ENCODE data around the gene BCAR1.
"Not testable (repeated sequence)": the region's sequence is repeated elsewhere in the genome, so short reads cannot be mapped to it uniquely, and the experiment has no call there.

BCAR1 gene

DNA sequence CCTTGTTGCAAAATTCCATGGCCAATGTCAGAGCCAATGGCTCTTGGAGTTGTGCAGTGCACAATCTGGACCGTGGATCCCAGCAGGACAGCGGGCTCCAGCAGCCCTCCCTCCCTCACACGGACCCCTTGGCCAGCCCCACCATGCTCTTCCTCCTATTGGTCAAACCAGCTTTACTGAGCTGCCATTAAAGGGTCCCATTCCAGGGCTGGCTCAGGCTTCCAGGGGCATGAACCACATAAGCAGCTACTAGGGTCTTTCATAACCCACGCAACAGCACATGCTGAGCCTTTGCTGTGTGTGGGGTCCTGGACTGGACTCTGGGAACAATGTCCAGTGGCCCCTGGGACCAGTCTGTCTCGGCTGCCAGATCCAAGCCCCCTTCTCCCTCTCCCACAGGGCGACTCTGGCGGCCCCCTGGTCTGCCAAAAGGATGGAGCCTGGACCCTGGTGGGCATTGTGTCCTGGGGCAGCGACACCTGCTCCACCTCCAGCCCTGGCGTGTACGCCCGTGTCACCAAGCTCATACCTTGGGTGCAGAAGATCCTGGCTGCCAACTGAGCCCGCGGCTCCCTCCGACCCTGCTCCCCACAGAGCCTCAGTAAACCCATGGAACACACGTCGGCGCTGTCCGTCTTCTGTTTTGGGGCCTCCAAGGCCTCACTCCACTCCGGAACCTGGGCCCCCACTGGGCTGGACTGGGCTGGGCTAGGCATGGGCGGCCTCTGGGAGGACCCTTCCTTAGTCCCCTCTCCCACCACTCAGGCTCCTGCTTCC is 26.9 kb downstream of the BCAR1 start:
- no peak for DNase-seq (ENCODE audit: low read depth)

DNA sequence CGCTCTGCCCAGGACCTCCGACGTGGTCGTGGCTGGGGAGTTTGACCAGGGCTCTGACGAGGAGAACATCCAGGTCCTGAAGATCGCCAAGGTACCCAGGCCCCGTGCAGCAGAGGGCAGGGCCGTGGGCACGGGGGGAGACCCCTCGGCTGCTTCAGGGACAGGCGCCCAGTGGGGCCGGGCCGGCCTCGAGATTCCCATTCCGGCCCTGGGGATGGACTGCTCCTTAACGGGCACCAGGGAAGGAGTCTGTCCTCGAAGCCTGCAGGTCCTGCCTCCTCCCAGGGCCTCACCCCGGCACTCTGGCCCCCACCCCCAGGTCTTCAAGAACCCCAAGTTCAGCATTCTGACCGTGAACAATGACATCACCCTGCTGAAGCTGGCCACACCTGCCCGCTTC is 28.3 kb downstream of the BCAR1 start:
- not testable (repeated sequence) for DNase-seq (ENCODE audit: low read depth)

DNA sequence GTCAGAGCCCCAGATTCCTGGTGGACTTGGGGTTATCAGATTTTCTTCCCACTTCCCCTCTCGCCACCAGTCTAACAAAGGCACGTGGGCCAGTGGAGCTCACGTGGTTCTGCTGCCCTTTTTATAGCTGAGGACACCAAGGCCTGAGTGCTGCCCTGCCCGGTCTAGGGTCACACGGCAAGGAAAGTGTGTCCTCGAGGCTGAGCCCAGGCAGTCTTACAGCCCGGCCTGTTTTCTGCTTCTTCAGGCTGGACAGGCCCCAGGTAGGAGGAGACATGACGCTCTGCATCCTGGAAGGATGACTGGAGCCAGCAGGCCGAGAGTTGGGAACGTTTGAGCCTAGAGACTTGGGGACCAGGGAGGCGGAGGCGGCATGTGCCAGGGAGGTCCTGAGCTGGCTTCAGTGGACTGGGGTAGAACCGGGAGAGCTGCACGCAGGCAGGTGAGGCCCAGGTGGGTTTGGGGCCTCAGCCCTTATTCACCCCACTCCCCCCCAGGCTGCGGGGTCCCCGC is 29.1 kb downstream of the BCAR1 start:
- no peak for DNase-seq (ENCODE audit: low read depth)

DNA sequence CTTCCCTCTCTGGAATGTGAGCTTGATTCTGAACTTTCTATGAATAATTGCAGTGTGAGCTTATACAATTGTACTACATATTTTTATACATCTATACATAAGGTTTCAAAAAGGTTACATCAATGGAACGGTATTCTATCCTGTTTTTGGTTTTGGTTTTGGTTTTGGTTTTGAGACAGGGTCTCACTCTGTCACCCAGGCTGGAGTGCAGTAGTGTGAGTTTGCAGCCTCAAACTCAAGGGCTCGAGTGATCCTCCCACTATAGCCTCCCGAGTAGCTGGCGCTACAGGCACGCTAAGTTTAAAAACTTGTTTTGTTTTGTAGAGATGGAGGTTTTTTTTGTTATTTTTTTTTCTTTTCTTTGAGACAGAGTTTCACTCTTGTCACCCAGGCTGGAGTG is 31.6 kb downstream of the BCAR1 start:
- DNase-seq (ENCODE audit: low read depth), result no peak

DNA sequence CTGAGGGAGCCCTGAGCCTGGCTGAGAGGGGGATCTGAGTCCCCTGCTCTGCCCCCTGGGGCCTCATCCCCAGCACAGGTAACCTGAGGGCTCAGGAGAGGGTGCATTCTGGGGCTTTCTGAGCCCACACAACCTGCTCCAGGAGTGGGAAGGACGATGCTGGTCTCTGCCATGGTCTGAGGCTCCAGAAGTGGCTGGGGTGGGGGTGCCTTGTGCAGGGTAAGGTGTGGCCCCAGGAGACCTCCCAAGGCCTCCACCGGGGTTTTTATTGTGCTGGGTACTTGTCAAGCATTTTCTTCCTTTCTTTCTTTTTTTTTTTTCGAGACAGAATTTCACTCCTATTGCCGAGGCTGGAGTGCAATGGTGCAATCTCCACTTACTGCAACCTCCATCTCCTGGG is 32.3 kb downstream of the BCAR1 start:
- no peak for DNase-seq (ENCODE audit: low read depth)

DNA sequence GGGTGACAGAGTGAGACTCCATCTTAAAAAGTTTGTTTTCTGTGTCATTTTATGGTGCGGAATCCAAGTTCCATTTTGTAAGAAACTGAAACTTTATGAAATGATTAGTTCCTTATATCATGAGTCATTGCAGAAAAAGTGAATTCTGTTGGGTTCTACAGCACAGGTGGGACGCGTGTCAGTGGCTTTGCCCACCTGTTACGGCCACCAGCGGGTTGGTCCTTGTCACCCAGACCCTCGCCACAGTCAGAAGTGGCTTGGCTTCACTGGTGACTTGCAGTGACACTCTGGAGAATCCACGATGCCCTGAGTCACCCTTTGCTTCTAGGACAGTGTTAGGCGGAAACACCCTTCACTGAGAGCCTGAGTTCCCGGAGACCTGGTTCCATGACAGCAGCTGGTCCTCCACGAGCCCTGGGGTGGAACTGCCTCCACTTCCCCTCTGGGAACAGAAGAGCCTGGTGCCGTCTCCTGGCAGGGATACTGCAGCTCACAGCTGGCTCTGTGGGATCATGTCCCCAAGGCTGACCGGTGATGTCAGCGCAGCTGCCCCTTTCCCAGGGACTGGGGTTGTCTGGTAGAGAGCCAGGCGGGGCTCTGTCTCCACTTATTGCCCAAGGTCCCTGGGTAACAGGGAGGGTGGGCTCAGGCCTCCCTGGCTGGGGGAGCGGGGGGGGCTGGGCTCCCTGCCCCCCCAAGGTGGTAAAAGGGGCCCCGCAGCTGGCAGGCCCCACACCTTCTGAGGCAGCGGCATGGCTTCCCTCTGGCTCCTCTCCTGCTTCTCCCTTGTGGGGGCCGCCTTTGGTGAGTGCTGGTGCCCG is 33.0 kb downstream of the BCAR1 start, which contains the start of gene CTRB1:
Gene CTRB1 (plus strand): TSS at position 733 of the 821 bp plus-strand sequence. CDS start 20 bp downstream, at position 753.
- no peak for DNase-seq (ENCODE audit: low read depth)

DNA sequence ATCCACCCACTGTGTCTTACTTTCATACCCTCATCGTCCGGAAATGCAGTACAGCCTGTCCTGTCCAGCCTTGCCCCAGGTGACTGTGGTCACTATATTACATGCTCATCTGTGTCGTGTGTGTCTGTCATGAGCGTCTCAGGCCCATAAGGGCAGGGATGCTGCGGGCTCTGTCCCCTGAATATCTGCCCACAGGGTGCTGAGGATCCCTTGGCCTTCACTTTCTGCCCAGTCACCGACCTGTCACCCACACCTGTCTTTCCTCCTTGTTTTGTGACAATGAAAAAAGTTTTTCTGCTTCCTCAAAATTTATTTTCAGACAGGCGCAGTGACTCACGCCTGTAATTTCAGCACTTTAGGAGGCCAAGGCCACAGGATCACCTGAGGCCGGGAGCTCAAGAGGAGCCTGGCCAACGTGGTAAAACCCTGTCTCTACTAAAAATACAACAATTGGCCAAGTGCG is 34.0 kb downstream of the BCAR1 start:
- no peak for DNase-seq (ENCODE audit: low read depth)

DNA sequence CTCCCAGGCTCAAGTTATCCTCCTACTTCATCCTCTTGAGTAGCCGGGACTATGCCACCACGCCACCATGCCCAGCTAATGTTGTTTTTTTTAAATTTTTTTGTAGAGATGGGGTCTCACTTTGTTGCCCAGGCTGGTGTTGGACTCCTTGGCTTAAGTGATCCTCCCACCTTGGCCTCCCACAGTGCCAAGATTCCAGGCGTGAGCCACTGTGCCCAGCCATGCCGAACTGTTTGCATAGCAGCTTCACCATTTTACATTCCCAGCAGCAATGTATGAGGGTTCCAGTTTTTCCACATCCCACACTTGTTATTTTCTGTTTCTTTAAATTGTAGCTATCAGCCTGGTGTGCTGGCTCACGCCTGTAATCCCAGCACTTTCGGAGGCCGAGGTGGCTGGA is 34.8 kb downstream of the BCAR1 start:
- no peak for DNase-seq (ENCODE audit: low read depth)

DNA sequence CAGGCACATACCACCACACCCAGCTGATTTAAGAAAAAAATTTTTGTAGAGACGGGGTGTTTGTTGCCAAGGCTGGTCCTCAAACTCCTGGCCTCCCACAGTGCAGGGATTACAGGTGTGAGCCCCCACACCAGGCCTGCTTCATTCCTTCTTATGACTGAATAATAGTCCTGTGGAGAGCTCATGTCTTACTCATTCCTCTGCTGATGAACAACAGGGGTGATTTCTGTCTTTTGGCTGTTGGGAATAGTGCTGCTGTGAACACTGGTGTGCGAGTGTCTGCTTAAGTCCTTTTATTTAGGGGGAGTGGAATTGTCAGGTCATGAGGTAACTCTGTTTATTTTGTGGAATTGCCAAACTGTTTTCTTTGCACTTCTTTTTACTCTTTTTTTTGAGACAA is 35.3 kb downstream of the BCAR1 start:
- no peak for DNase-seq (ENCODE audit: low read depth)

DNA sequence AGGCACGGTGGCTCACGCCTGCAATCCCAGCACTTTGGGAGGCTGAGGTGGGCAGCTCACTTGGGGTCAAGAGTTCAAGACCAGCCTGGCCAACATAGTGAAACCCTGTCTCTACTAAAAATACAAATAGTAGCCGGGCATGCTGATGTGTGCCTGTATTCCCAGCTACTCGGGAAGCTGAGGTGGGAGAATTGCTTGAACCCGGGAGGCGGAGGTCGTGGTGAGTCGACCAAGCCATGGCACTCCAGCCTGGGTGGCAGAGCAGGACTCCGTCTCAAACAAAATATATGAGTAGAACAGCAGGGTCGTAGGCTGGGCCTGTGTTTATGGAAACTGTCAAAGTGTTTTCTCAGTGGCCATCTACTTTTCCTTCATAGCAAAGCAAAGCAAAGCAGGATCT is 40.1 kb downstream of the BCAR1 start:
- DNase-seq (ENCODE audit: low read depth), result not testable (repeated sequence)

DNA sequence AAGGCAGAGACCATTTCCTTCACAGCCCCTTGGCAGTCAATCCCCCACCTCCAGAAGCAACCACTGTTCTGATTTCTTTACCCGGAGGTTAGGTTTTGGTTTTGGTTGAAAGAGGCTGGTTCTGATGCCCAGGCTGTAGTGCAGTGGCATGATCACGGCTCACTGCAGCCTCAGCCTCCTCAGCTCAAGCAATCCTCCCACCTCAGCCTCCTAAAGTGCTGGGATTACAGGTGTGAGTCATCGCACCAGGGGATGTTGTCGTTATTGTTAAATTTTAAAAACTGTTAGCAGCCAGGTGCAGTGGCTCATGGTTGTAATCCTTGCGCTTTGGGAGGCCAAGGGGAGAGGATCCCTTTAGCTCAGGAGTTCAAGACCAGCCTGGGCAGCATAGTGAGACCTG is 41.5 kb downstream of the BCAR1 start:
- no peak for DNase-seq (ENCODE audit: low read depth)

DNA sequence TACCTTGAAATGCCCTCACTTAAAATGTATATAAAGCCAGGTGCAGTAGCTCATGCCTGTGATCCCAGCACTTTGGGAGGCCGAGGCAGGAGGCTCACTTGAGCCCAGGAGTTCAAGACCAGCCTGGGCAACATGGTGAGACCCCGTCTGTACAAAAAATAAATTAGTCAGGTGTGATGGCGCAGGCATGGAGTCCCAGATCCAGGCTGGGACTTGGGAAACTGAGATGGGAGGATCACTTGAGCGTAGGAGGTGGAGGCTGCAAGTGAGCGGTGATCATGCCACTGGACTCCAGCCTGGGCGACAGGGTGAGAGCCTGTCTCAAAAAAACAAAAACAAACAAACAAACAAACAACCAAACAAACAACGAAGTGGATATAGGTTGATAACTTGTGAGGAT is 41.9 kb downstream of the BCAR1 start:
- DNase-seq (ENCODE audit: low read depth), result not testable (repeated sequence)

DNA sequence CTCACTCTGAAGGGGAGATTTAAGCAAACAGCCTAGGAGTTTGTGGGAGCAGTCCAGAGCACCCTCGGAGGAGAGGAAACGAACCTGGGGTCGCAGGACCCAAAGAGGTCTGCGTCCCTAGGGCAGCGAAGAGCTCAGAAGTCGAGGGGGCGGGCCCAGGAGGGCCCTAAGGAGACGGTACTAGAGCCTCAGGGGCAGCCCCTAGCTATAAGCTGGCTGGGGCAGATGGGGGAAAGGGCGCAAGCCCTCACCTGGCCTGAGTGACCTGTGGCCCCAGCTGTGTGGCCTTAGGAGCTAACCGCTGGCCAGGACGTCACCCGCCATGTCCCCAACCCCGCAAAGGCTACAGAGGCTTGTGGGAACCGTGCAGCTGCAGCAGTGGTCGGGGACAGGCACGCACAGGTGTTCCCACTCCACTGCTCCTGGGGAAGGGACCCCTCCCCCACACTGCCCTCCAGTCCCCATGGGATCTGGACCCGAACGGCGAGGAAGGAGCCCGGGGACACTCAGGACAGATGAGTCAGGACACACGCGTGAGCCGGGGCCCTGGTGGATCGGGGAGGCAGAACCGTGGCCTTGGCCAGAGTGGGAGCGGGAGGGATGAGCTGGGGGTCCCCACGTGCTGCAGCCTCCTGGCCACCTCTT is 42.4 kb downstream of the BCAR1 start:
- no peak for DNase-seq (ENCODE audit: low read depth)

DNA sequence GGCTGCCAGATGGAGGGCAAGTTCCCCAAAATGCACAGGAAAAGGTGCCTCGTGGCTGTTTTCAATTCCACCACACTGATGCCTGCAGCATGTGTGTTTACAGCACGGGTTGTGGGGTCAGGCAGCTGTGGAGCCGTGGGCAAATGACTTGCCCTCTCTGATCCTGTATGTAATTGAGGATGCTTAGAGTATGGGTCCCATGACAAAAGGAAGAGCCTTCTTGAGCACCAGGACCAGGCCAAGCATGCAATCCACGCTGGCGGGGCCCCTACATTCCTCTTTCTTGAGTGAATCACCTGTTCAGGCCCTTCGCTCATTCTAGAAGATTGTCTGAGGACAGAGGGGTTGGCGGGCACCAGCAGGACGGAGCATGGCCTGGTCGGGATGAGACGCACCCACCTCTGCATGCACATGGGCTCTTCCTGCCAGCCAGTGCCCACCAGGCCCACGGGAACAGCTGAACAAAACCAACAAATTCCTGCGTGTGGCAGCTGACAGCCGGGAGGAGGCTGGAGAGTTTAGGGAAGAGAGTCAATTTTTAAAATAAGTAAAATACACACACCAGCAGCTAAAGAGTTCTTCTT is 43.1 kb downstream of the BCAR1 start:
- DNase-seq (ENCODE audit: low read depth), result no peak

DNA sequence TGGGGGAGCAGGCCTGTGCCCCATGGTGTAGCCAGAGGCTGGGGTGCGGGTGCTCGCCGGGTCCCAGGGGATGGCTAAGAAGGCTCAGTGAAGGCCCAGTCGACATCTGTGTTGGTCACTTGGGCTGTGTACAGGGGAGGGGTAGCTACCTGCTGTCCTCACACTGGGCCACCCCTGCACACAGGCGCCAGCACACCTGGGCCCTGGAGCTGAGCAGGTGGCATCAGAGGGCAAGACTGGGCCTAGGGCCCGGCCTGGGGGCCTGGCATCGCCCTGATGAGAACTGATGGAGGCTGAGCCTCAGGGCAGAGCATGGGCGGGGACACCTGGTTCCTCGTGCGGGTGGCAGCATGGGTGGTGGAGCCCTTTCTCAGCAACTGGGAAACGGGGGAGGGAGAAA is 43.6 kb downstream of the BCAR1 start:
- no peak for DNase-seq (ENCODE audit: low read depth)

DNA sequence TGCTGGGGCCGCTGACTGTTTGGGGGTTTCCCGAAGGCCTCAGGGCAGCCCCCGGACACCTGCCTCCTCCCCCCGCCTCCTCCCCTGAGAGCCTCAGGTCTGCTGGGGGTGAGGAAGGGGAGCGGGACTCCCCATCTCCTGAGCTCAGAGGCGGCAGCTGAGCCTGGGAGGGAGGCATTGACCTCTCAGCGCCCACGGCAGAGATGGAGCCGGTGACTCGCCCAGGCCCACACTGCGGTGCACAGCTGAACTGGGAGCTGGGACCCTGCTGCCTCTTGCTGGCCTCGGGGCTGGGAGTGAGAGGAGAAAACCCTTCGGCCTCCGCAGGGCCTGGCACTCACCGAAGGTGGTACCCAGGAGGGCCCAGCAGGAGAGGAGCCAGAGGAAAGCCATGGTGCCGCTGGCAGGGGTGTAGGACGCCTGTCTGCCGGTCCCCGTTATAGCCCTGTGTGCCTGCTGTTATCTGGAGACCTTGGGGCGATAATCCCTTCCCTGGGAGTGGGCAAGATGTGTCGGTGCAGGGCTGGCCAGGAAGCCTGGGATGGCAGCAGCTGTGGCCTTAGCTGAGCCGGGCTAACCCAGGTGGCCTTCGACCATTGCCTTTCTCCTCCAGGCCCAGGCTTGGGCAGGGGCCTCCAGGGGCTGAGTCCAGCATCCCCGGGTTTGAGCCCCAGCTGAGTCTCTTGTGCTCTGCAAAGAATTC is 44.5 kb downstream of the BCAR1 start, which contains the start of gene CTRB2:
Gene CTRB2 (minus strand): TSS at position 413 of the 703 bp plus-strand sequence. CDS start 20 bp downstream, at position 393.
- DNase-seq (ENCODE audit: low read depth), result no peak

DNA sequence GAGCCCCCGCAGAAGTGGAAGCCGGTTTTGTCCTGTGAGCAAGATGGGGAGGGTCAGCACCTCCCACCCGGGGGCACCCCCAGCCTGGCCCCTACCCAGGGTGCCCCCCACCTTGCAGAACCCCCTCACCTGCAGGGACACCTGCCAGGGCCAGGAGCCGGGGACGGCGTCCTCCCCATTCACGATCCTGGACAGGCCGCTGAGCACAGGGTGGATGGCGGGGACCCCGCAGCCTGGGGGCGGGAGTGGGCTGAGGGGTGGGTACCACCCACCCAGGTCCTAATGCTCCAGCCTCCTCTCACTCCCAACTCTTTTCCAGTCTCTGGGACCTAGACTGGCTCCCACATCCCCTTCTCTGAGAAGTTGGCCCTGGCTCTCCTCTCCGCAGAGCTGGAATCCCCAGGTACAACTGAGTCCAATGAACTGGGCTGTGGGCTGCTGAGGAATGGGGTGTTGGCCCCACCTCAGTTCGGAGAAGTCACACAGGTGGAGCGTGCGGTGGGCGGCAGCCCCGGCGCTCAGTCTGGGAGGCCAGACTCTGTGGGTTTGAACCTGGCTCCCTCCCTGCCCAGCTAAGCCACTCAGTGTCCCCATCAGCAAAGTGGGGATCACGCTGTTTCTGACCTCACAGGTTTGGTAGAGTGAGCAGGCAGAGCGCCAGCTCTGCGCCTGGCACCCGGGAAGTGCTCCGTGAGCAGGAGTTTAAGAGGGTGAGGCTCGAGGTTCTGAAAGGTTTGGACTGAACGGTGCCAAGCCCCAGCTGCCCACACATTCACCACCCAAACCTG is 45.3 kb downstream of the BCAR1 start:
- not testable (repeated sequence) for DNase-seq (ENCODE audit: low read depth)

DNA sequence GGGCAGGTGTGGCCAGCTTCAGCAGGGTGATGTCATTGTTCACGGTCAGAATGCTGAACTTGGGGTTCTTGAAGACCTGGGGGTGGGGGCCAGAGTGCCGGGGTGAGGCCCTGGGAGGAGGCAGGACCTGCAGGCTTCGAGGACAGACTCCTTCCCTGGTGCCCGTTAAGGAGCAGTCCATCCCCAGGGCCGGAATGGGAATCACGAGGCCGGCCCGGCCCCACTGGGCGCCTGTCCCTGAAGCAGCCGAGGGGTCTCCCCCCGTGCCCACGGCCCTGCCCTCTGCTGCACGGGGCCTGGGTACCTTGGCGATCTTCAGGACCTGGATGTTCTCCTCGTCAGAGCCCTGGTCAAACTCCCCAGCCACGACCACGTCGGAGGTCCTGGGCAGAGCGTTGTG is 46.0 kb downstream of the BCAR1 start:
- not testable (repeated sequence) for DNase-seq (ENCODE audit: low read depth)

DNA sequence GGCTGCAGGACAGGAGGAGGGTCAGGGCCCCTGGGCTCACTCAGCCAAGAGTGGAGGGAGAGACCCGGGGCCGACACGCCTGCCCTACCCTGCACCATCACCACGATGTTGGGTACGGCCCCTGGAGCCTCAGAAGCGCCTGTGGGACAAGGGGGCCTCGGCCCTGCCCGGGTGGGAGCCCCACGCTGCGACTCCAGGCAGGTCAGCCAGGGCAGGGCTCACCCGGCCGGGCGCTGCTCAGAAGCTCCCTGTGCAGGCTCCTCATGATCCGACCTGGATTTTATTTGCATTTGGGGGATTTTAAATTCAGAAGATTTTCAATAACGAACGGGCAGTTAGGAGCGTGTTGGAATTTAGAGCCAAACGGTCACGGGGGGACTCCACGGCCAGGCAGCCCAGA is 46.5 kb downstream of the BCAR1 start:
- not testable (repeated sequence) for DNase-seq (ENCODE audit: low read depth)

DNA sequence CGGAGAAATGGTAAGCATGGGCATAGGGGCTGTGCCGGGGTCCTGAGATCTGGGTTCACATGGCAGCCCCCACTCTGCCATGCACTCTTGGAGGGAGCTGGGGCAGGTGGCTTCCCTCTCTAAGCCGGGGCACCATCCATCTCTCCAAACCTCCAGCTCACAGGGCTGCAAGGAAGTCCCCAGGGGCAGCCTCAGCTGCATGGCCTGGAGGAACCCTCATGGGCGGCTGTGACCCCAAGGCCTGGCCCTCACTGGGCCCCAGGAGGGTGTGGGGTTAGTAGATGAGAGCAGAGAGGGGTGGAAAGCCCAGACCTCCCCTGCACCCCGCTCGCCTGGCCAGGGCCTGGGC is 47.0 kb downstream of the BCAR1 start:
- no peak for DNase-seq (ENCODE audit: low read depth)
